Renal cortex interstitium (tissue), 11 donors: ENCODE results near the gene SLC25A18. TPM values are rescaled to one million over a fixed set of nuclear protein-coding genes. Genes with fewer than 3 reads are reported as not detected.
"Not testable (repeated sequence)": the region's sequence is repeated elsewhere in the genome, so short reads cannot be mapped to it uniquely, and the experiment has no call there.

Experiments
- DNase-seq, 11 donors: peaks; one replicate each; pipeline ENCODE4 v3.0.0-alpha.2; 2013; ENCODE audit warnings: low read depth in 9 of 11, low spot score in 4 of 11; ENCODE audit errors: extremely low read depth in 1 of 11
- polyA plus RNA-seq, 3 donors: library from polyadenylated mRNA; unstranded; fragments of 120-200 nt; gene quantifications; one replicate each; pipeline ENCODE4 v1.2.1, GENCODE V29; 2013; ENCODE audit not compliant: insufficient read length in 3 of 3

Gene SLC25A18
- polyA plus RNA-seq, 3 donors = 1.5 to 1.9 (median 1.6) TPM

DNA sequence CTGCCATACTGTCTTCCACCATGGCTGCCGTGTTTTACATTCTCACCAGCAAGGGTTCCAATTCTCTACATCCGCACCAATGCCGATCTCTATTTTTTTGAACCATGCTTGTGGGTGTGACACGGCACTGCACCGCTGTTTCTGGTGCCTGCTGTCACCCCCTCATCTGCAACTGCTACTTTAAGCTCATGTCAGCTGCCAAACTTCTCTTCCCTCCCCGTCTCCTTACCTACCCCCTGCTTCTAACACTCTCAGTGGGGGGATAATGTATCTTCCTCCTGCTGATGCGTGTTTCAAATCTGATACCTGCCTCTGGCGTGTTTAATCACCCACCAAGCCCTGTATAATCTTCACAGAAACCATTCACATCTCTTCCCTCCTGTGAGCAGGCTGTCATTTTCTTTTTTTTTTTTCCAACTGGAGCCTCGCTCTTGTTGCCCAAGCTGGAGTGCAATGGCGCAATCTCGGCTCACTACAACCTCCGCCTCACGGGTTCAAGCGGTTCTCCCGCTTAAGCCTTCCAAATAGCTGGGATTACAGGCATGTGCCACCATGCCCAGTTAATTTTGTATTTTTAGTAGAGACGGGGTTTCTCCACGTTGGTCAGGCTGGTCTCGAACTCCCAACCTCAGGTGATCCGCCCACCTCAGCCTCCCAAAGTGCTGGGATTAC is 2.9 kb downstream of the SLC25A18 start:
- DNase-seq = not testable (repeated sequence)

DNA sequence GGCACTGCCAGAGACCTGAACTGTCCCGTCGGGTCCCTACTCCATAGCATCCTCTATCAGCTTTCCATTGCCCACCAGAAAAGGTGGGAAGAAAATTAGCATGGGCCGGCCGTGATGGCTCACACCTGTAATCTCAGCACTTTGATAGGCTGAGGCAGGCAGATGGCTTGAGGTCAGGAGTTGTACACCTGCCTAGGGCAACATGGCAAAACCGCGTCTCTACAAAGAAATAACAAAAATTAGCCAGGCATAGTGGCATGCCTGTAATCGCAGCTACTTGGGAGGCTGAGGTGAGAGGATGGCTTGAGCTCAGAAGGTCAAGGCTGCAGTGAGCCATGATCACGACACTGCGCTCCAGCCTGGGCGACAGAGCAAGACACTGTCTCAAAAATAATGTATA is 3.5 kb downstream of the SLC25A18 start:
- no peak for DNase-seq

DNA sequence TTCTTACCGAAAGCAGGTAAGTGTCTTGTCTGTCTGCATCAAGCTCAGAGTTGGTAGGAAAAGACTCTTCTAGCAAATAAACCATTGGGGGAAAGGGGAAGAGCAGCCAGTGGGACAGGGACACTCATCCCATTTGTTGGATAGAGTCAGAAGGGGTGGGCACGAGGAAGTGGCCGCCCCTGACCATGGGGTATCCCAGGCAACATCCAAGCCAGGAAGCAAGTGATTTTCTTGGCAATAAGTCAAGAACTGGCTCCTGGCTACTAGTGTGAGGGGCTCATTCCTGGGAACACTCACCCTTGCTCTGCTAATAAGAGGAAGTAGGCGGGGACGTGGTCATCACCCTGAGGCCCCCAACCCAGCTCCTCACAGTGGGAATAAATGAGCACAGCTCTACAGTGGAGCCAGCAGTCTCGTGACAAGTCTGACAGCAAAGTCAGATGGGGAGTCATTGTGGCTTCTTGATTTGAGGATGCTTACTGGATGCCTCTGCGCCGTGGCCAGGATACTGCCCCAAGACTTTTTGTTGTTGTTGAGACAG is 6.7 kb downstream of the SLC25A18 start:
- DNase-seq = peak in 3 of 11 donors; percentile 28 to 51 (median 28)

DNA sequence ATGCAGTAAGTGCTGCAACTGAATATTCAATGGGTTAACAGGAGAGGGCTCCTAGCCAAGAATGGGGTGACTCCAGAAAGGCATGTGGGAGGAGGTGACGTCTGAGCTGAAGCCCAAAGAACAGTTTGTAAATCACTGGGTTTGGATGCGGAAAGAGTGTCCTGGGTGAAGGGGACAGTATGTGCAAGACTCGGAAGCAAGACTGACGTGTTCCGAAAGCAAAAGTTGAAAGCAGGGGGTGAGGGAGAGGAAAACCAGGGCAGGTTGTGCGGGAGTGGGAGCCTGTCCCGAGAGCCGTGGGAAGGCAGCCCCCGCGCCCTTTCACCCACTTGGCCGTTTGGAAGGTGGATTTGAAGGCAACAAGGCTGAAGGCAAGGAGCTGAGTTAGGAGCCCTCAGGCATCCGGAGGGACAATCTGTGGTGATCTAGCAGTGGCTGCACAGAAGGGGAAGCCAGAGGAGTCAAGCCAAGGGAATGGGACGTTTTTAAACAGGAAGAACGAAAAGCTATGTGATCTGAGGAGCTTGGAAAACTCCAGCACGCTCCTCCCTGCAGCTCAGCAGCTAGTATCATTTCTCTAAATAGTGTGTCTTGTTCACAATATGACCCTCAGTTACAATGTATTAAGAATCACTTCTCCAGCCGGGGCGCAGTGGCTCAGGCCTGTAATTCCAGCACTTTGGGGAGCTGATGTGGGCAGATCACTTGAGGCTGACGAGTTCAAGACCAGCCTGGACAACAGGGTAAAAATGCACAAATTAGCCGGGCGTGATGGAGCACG is 7.7 kb downstream of the SLC25A18 start:
- peak in 4 of 11 donors; percentile 35 to 58 (median 40) for DNase-seq

DNA sequence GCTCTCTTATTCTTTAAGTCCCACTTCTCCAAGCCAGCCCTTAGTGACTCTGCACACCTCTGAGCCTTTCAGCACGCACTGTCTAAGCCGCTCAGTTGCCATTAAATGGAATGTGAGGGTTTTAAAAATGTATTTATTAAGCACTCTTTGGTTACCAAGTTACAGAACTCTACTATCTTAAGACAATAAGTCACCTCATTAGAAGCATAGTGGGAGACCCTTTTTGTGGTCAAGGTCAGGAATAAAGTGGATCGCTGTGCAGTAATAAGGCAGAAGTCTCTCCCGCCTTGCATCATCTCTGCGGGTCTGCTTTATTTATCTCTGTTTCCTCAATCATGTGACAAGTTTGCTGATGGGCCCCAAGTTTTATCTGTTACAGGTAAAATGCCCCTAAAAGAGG is 11.9 kb downstream of the SLC25A18 start:
- no peak for DNase-seq

DNA sequence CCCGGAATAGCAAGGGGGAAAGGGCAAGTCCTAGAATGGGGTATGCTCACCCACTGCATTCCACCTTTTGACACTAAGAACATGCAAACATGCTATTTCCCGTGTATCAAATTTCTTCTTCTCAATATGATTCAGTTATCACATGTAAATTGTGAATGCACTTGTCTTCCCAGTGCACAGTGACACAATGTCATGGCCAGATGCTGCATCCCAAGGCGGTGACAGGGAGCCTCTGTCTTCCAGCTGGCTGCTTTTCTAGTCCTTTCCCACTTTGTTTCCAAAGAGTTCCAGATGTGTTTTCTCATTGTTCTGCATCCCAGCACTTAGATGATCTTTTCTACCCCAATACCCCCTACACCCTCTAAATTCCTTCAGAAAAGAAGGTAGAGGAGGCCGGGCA is 12.4 kb downstream of the SLC25A18 start:
- DNase-seq = no peak

DNA sequence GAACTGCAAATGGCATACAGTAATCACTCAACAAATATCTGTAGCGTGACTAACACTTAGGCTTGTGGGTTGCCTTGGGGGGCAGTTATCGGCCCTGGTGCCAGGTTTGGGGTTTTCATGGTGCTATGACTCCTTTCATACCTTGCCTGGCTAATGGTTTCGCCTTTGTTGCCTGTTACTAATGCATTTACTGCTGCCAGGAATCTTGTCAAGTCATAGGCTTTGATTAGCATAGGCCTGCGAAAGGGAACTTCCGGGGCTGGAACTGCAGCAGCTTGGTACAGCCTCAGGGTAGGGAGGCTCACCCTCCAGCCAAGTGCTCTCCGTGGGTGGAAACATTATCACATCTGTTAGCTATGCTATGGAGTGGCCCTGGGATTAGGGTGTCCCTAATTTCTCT is 13.2 kb downstream of the SLC25A18 start:
- no peak for DNase-seq

DNA sequence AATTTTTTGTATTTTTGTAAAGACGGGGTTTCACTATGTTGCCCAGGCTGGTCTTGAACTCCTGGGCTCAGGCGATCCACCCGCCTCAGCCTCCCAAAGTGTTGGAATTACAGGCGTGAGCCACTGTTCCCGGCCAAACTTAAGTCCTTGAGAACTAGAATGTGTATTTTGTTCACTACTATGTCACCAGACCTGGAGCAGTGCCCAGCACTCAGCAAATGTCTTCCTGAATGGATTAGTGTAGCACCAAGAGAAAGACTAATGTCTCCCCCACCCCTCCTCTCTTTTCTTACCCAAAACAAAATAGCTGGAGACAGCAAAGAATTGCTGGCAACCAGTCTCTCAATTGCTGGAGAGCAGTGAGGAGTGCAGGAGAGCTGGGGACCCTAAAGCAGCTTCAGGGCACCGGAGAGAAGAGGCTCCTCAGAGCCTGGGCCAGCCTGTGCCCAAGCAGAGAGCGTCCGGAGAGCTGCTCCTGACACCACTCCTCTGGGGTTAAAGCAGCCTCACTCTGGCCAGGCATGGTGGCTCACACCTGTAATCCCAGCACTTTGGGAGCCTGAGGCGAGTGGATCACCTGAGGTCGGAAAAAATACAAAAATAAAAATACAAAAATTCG is 14.9 kb downstream of the SLC25A18 start:
- peak in 1 of 11 donors; percentile 36 for DNase-seq

DNA sequence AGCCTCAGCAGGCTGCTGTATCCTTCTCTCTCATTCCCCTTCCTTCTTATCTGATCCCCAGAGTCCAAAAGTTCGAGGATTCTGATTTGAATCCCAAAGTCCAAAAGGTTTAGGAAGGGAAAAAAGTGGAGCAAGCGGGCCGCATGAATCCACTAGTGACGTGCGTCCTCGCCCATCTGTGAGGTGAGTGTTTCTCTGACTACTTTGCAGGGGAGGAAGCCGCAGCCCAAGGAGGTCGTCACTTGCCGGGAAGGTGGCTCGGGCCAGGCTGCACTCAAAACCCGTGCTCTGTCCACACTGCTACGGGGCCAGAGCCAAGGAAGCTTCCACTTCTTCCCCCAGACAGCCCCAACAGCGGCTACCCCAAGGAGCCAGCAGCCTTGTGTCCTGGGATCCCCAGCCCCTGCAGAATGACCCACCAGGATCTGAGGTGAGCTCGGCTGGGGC is 16.3 kb downstream of the SLC25A18 start:
- no peak for DNase-seq

DNA sequence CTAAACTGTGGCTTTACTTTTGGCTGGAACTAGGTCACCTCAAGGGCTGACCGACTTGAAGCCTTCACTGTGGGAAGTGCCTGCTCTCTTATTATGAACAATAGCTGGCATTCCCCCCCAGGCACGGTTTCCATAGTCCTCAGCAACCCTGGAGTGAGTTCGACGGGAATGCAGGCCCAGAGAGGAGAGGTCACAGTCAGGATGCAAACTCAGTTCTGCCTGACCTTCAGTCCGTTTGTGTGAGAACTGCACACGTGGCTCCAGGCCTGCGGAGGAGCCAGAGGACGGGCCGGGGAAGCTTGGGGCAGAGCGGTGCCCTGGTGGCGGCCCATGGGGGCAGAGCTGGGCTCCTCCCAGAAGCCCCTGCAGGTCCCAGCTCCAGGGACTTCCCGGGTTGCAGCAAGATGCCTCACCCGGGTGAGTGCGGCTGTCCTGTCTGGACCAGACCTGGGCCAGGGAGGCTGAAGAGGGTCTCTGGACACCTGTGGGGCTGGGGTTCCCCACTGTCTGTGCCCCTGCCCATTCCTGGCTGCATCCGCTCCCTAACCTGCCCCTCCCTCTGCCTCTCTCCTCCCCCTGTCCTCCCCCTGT is 17.2 kb downstream of the SLC25A18 start:
- no peak for DNase-seq

DNA sequence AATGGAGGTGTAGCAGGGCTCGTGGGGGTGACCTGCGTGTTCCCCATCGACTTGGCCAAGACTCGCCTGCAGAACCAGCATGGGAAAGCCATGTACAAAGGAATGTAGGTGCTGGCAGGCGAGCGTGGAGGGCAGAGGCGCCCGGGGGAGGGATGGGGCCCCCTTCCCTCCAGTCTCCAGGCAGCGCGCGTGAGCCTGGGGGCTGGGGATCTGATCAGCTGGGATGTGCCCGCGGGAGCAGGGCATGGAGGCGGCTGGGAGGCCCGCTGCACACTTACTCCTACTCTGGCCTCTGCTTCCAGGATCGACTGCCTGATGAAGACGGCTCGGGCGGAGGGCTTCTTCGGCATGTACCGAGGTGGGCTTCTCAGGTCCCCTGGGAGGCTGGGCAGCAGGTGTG is 17.8 kb downstream of the SLC25A18 start:
- DNase-seq = no peak

DNA sequence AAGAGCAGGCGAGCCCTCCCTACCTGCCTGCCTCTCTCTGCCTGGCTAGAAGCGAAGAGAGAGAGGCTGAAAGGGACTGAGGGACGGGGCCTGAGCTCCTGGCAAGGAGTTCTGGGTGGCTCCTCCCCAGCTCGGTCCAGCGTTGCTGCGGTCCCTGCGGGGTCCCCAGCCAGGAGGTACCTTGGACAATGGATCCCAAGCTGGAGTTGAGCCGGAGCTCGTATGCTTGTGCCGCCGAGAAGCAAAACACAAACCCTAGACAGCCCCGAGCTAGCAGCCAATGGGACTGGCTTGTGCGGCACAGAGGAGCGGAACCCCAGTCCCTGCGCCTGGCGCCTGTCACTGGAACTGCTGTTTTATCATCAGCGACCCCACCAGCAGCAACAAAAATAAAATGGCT is 18.3 kb downstream of the SLC25A18 start:
- no peak for DNase-seq

DNA sequence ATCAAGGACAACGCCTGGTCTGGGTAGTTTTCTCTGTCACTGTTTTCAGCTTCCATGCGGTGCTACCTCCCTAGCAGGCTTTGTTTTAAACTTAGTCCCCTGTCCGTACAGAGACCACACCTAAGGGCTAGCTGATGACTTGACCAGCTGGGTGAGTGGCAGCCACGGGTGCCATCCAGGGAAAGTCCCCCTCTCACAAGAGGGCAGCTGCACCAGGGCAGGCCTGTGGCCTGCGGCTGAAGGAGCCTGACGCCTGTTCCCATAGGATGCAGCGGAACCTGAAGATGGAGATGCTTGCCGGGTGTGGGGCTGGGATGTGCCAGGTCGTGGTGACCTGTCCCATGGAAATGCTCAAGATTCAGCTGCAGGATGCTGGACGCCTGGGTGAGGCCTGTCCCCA is 19.9 kb downstream of the SLC25A18 start:
- no peak for DNase-seq

DNA sequence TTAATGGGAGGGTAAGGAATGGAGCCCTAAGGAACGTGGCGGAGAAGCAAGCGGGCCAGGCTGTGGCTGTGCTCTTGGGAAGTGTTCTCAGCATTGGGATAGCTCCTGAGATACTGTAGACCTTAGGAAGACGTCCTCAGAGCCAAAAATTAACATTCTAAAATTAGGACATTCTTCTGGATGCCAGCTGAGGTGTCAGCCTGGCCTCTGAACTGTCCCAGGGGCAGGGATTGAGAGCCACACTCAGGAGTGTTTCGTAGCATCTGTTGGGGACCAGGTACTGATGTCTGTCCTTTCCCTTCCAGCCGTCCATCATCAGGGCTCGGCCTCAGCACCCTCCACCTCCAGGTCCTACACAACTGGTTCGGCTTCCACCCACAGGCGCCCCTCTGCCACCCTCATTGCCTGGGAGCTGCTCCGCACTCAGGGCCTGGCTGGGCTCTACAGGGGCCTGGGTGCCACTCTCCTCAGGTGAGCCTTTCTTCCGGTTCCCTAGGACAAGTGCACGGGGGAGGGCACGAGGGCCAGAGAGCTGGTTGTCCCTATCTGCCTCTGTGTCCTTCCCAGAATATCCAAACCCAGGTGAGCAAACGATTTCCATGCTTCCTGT is 23.6 kb downstream of the SLC25A18 start:
- DNase-seq = no peak

DNA sequence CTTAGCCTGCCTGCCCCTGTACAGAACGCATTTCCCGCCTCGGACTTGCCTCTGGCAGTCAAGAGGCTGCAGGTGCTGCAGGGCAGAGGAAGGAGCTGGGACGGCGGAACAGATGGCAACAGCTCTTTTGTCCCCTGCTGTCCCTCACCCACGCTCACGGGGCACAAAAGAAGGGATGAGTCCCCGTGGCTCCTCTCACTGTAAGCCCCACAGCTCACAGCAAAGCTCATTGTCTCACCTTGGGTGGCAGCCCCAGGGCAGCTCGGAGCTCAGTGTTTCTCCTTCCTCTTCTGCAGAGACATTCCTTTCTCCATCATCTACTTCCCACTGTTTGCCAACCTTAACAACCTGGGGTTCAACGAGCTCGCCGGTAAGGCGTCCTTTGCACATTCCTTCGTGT is 24.3 kb downstream of the SLC25A18 start:
- no peak for DNase-seq

DNA sequence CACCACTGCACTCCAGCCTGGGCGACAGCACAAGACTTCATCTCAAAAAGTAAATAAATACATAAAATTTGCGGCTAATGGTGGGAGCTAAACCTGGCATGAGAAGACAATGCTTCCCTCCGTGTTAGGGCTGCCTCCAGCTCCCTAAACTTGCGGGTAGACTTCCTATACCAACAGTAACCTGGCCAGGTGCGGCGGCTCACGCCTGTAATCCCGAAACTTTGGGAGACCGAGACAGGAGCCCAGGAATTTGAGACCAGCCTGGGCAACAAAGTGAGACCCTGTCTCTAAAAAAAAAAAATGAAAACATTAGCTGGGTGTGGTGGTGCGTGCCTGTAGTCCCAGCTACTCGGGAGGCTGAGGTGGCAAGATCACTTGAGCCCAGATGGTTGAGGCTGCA is 25.3 kb downstream of the SLC25A18 start:
- DNase-seq = no peak

DNA sequence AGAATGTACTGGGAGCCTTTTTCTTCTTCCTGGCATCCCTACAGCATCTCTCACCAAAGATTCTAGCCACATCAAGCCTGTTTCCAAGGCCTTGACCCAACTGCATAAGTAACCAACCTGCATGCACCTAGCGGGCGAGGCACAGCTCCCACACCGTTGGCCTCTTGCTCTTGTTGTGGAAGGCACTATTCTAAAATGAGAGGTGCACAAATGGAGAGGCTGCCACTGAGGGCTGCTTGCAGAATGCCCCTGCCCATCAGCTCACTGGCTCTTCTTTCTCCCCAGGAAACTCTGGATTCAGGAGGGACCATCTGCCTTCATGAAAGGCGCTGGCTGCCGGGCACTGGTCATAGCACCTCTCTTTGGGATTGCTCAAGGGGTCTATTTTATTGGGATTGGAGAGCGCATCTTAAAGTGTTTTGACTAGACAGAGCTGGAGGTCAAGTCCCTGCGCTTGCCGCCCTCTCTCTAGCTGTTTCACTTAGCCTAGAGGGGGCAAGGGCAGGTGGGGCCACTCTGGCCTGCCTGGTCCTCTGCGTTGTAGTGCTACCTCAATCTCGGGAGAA is 26.6 kb downstream of the SLC25A18 start:
- DNase-seq = no peak

DNA sequence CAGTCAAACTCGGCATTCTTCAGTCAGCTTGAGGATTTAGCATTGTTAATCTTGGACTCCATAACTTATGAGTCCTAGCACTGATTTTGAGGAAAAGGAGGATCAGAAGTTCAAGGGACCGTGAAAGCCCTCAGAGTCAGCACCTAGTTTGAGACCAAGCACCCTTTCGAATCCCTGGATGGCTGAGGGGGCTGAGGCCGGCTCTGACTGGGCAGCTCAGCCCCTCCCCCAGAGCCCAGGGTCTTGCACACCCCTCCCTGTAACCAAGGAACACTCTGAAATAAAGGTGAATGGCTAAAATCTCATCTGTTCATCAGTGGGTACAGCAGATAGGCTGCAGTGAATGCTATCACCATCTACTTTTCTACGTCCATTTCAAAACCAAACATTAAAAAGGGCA is 27.3 kb downstream of the SLC25A18 start:
- no peak for DNase-seq

DNA sequence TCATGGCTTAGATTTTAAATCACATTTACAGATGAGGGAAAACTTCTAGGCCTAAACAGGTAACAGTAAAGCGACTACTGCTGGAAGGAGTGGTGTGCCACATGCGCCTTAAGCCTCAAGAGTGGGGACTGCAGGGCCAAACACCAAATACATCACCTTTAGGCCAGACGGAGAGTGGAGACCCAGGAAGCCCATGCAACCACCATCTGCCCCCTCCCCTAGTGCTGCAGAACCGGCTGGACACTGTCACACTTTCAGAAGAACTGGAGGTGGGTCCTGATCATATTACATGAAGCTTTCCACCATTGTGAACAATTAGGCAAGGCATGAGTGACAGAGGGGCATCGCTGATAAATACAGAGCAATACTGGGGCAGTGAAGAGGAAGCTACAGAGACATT is 28.9 kb downstream of the SLC25A18 start:
- DNase-seq = no peak
